Measurements from ENCODE around the gene SUPT20H. TPM values are rescaled to one million over a fixed set of nuclear protein-coding genes. Genes with fewer than 3 reads are reported as not detected.

SUPT20H gene
- total RNA-seq (2021) (82.6 and 94.4 TPM in 2 replicates), Bru-seq, nascent RNA (percentile 90 among the genes with signal in this experiment), BruChase-seq, experiment 1, labeled RNA remaining after a 2-hour chase (percentile 89 among the genes with signal in this experiment), BruChase-seq, experiment 2, labeled RNA remaining after a 6-hour chase (percentile 77 among the genes with signal in this experiment)
- long read RNA-seq, transcript SUPT20H-203 (25 exons, 2,843 nt): major isoform, 7 of 165 reads
- long read RNA-seq, transcript SUPT20H-201 (26 exons, 2,739 nt): major isoform, 7 of 165 reads
- long read RNA-seq, partial matches to known transcripts: 19 of 165 reads
- long read RNA-seq, other reads (novel, unspliced or antisense): 128 of 165 reads

GRCh38 chr13:37058910-37059847, at the start of gene SUPT20H:
TSS of gene SUPT20H (minus strand) at chr13:37059688. CDS start at chr13:37051490, 8,198 bp downstream.
- TF ChIP-seq EZH2 (IDR thresholded peaks at IDR 0.05; ENCODE audit: borderline replicate concordance, low read depth, low read length, poor library complexity, severe bottlenecking): no peak
- TF ChIP-seq CTCF (conservative IDR thresholded peaks at IDR 0.05; ENCODE audit: low read depth, low read length): no peak
- H3K4me3 ChIP-seq (ENCODE audit: low read depth, low read length, poor library complexity, severe bottlenecking): peak within 1 kb of the TSS; percentile 79
- DNase-seq (ENCODE audit: low spot score): peak; percentile 98
- TSS peak; percentile 77 for BruUV-seq (replicated peaks)
- ChIA-PET CTCF (no interaction called here), POLR2A (ENCODE audit: low non-redundant PET) (no interaction called here)
- intact Hi-C loops (cut with micrococcal nuclease; ENCODE audit: unreplicated experiment): loop anchor here (10.0 kb wide), 2 partner anchors 54 to 634 kb away; partner anchors contain the start of gene EXOSC8
- H3K4me1 ChIP-seq (ENCODE audit: insufficient read depth, low read length, poor library complexity, severe bottlenecking): no peaks in the 10 kb centered on the region
- peaks cover 7% of the 10 kb centered on the region for H3K36me3 ChIP-seq (ENCODE audit: insufficient read depth, low read length, poor library complexity, severe bottlenecking)
- no peaks in the 10 kb centered on the region for H3K9me3 ChIP-seq (ENCODE audit: low read depth, low read length, poor library complexity, severe bottlenecking)
- H3K27me3 ChIP-seq (replicated peaks; ENCODE audit: insufficient read depth, low read depth, low read length, poor library complexity): no peaks in the 10 kb centered on the region
- H3K27ac ChIP-seq (ENCODE audit: low read depth, low read length, poor library complexity, severe bottlenecking): peak within 1 kb of the TSS; percentile 90

GRCh38 chr13:37109051-37109678, 49.7 kb upstream of the SUPT20H start:
- BruUV-seq (replicated peaks): no TSS peak
- Histone ChIP-seq H3K27me3 (replicated peaks; ENCODE audit: insufficient read depth, low read depth, low read length, poor library complexity) (no peaks in the 10 kb centered on the region), H3K27ac (ENCODE audit: low read depth, low read length, poor library complexity, severe bottlenecking) (no peak overlapping the region), H3K4me1 (ENCODE audit: insufficient read depth, low read length, poor library complexity, severe bottlenecking) (no peaks in the 10 kb centered on the region), H3K4me3 (ENCODE audit: low read depth, low read length, poor library complexity, severe bottlenecking) (no peak overlapping the region), H3K9me3 (ENCODE audit: low read depth, low read length, poor library complexity, severe bottlenecking) (no peaks in the 10 kb centered on the region), H3K36me3 (ENCODE audit: insufficient read depth, low read length, poor library complexity, severe bottlenecking) (no peaks in the 10 kb centered on the region)
- DNase-seq (ENCODE audit: low spot score): peak; percentile 75
- TF ChIP-seq EZH2 (IDR thresholded peaks at IDR 0.05; ENCODE audit: borderline replicate concordance, low read depth, low read length, poor library complexity, severe bottlenecking) (no peak), CTCF (conservative IDR thresholded peaks at IDR 0.05; ENCODE audit: low read depth, low read length) (peak; percentile 86)
- intact Hi-C loops (cut with micrococcal nuclease; ENCODE audit: unreplicated experiment): loop anchor here (1.0 to 10.0 kb wide), 3 partner anchors 162 to 493 kb away; no protein-coding TSS in a partner anchor
- POLR2A ChIA-PET (ENCODE audit: low non-redundant PET): no interaction called here
- CTCF ChIA-PET: no interaction called here

- no peaks in the 10 kb centered on the region for H3K4me1 ChIP-seq (ENCODE audit: insufficient read depth, low read length, poor library complexity, severe bottlenecking)
- POLR2A ChIA-PET (ENCODE audit: low non-redundant PET): no interaction called here
- H3K36me3 ChIP-seq (ENCODE audit: insufficient read depth, low read length, poor library complexity, severe bottlenecking): no peaks in the 10 kb centered on the region
- H3K4me3 ChIP-seq (ENCODE audit: low read depth, low read length, poor library complexity, severe bottlenecking): no peak overlapping the region
- no peaks in the 10 kb centered on the region for H3K9me3 ChIP-seq (ENCODE audit: low read depth, low read length, poor library complexity, severe bottlenecking)
- H3K27ac ChIP-seq (ENCODE audit: low read depth, low read length, poor library complexity, severe bottlenecking): no peak overlapping the region
- BruUV-seq (replicated peaks): no TSS peak
- TF ChIP-seq EZH2 (IDR thresholded peaks at IDR 0.05; ENCODE audit: borderline replicate concordance, low read depth, low read length, poor library complexity, severe bottlenecking): no peak
- intact Hi-C loops (cut with micrococcal nuclease; ENCODE audit: unreplicated experiment): loop anchor here (2.0 to 10.0 kb wide), 2 partner anchors 163 to 267 kb away; no protein-coding TSS in a partner anchor
- H3K27me3 ChIP-seq (replicated peaks; ENCODE audit: insufficient read depth, low read depth, low read length, poor library complexity): no peaks in the 10 kb centered on the region
- CTCF ChIA-PET: no interaction called here
- no peak for DNase-seq (ENCODE audit: low spot score)
Observed at GRCh38 chr13:37107868-37108267, 48.4 kb upstream of the SUPT20H start.

Data from A673 (cell line).